Common myeloid progenitor, CD34-positive (primary cell): Measurements from ENCODE around the gene ARHGAP20.

Experiments used
- CTCF ChIA-PET: fragments of 350-600 bp; sonication (Branson Sonifier 250); formaldehyde crosslinking; loops from one replicate; lab custom pipeline; 2021; ENCODE audit warnings: antibody characterized with exemption; lab: Charles Lee
- POLR2A ChIA-PET: fragments of 350-600 bp; sonication (Branson Sonifier 250); formaldehyde crosslinking; loops from one replicate; lab custom pipeline; 2021; ENCODE audit warnings: antibody characterized with exemption; lab: Charles Lee
- DNase-seq, 3 donors: peaks; one replicate each; pipeline versions ENCODE4 v3.0.0 to v3.0.0-alpha.2; 2013
- H3K27ac ChIP-seq, 2 experiments: 1 replicate in 1 of 2; 2 replicates in 1 of 2; pipeline ENCODE4 v1.7.0; 2013; ENCODE audit warnings: inconsistent platforms in 2 of 2, low read length in 2 of 2, mild to moderate bottlenecking in 2 of 2, low read depth in 1 of 2, moderate library complexity in 1 of 2; ENCODE audit not compliant: severe bottlenecking in 2 of 2, insufficient read depth in 1 of 2, poor library complexity in 1 of 2
- H3K27me3 ChIP-seq, 5 experiments: replicated peaks in 2 of 5; 1 replicate in 3 of 5; 2 replicates in 2 of 5; pipeline versions ENCODE4 v1.6.1 to v1.7.0; 2013; ENCODE audit warnings: low read length in 4 of 5, mild to moderate bottlenecking in 2 of 5, moderate library complexity in 2 of 5, inconsistent platforms in 1 of 5; ENCODE audit not compliant: insufficient read depth in 5 of 5, control insufficient read depth in 4 of 5
- H3K36me3 ChIP-seq, 4 experiments: 1 replicate in 2 of 4; 2 replicates in 2 of 4; pipeline versions ENCODE4 v1.6.1 to v1.7.0; 2013; ENCODE audit warnings: low read length in 3 of 4, control low read depth in 1 of 4, mild to moderate bottlenecking in 1 of 4; ENCODE audit not compliant: control insufficient read depth in 4 of 4, insufficient read depth in 4 of 4
- H3K4me1 ChIP-seq, 4 experiments: 1 replicate in 3 of 4; 2 replicates in 1 of 4; pipeline versions ENCODE4 v1.6.1 to v1.7.1; 2013; ENCODE audit warnings: low read length in 3 of 4, mild to moderate bottlenecking in 3 of 4, control low read depth in 1 of 4, inconsistent platforms in 1 of 4, moderate library complexity in 1 of 4; ENCODE audit not compliant: control insufficient read depth in 4 of 4, insufficient read depth in 4 of 4; ENCODE audit errors: control extremely low read depth in 1 of 4
- H3K4me3 ChIP-seq, 7 experiments: 1 replicate in 4 of 7; 2 replicates in 3 of 7; pipeline versions ENCODE4 v1.5.1 to v1.7.0; 2013; ENCODE audit warnings: mild to moderate bottlenecking in 7 of 7, low read length in 6 of 7, moderate library complexity in 6 of 7, inconsistent platforms in 2 of 7, low read depth in 2 of 7, control low read depth in 1 of 7; ENCODE audit not compliant: insufficient read depth in 4 of 7, control insufficient read depth in 1 of 7; ENCODE audit errors: extremely low read depth in 1 of 7
- H3K9me3 ChIP-seq, 5 experiments: 1 replicate in 4 of 5; 2 replicates in 1 of 5; pipeline versions ENCODE4 v1.6.1 to v1.7.1; 2013; ENCODE audit warnings: low read length in 4 of 5, mild to moderate bottlenecking in 2 of 5, inconsistent platforms in 1 of 5, low read depth in 1 of 5, moderate library complexity in 1 of 5; ENCODE audit not compliant: control insufficient read depth in 4 of 5, insufficient read depth in 2 of 5; ENCODE audit errors: control extremely low read depth in 1 of 5
- WGBS: methylation state at CpG from one replicate; pipeline ENCODE4 v1.1.5; 2013; ENCODE audit not compliant: insufficient coverage; 5-methylcytosine and 5-hydroxymethylcytosine counted together

The ARHGAP20 gene

DNA sequence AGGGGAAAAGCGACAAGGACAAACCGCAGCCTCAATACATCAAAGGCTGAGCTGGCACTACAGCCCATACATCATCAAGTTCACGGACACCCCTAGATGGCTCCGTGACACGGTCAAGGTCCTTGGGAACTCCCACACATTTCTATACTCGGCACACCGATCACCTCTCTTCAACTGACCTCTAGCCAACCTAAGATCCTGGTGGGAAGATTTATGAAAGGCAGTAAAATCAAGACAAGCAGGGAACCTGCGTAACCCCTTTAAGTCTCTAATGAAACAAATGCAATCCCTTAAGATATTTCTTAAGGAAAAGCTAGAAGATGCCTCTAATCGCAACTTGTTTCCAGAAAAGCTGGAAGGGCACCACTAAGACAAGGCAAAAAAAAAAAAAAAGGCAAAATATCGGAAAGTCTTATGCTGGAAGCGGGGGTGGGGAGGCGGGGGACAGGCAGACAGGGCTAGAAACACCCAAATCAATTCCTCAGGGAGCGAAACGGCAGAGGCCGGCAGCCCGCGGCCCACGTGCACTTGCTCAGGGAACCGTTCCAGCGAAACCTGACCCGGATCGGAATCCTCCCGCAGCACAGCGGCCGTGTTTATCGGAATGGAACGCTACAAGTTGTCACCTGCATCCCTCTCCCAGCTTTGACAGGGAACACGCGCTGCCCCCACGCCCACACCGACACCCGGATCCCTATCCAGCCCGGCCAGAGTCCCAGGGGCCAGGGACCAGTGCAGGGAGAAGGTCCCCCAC lies 1.4 kb downstream of the ARHGAP20 start:
- peak in 2 of 3 donors; percentile 11 to 26 for DNase-seq
- ChIA-PET CTCF (no interaction called here), POLR2A (no interaction called here)
- Histone ChIP-seq H3K4me3 (peak overlapping the region in 5 of 7 experiments; percentile 42 to 81 (median 71)), H3K27ac (no peak overlapping the region), H3K4me1 (peaks cover 7 to 31% (median 27%) of the 10 kb centered on the region in 4 experiments), H3K27me3 (peaks cover 3 to 22% (median 17%) of the 10 kb centered on the region in 5 experiments), H3K9me3 (no peaks in the 10 kb centered on the region), H3K36me3 (no peaks in the 10 kb centered on the region)
- WGBS, result 1% methylated on average over 28 of the region's 33 CpGs

- no peak for DNase-seq
- H3K27ac ChIP-seq, result no peak overlapping the region
- ChIA-PET CTCF (no interaction called here), POLR2A (no interaction called here)
- H3K4me1 ChIP-seq, result no peaks in the 10 kb centered on the region
- no peaks in the 10 kb centered on the region for H3K36me3 ChIP-seq
- peaks cover 0 to 2% (median 0%) of the 10 kb centered on the region in 5 experiments for H3K9me3 ChIP-seq
- peaks cover 0 to 1% (median 0%) of the 10 kb centered on the region in 5 experiments for H3K27me3 ChIP-seq
- 100% methylated on average over 2 of the region's 5 CpGs for WGBS
- H3K4me3 ChIP-seq, result no peak overlapping the region
Measured at GRCh38 chr11:110704210-110704864, 7.9 kb downstream of the ARHGAP20 start.

DNA sequence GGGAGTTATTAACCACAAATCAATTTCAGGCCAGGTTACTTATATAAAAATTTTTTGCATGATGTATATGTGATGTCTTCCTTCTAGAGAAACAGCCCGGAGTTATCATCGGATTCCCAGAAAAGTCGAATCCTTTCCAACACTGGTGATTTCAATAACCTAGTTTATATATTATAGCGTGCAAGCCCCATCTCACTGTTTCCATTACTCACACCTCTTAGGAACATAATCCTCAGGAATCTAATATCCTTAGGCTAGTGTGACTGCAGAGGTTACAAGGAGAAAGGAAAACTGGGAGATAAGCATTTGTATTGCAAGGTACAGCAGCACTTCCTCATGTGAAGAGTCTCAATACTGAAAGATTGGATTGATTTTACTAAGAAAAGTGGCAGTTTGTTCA lies 20.3 kb downstream of the ARHGAP20 start:
- Histone ChIP-seq H3K27ac (no peak overlapping the region), H3K36me3 (no peaks in the 10 kb centered on the region), H3K4me1 (no peaks in the 10 kb centered on the region), H3K27me3 (no peaks in the 10 kb centered on the region), H3K9me3 (no peaks in the 10 kb centered on the region), H3K4me3 (no peak overlapping the region)
- WGBS, result 100% methylated on average over 3 of the region's 4 CpGs
- ChIA-PET CTCF (no interaction called here), POLR2A (no interaction called here)
- no peak for DNase-seq

DNA sequence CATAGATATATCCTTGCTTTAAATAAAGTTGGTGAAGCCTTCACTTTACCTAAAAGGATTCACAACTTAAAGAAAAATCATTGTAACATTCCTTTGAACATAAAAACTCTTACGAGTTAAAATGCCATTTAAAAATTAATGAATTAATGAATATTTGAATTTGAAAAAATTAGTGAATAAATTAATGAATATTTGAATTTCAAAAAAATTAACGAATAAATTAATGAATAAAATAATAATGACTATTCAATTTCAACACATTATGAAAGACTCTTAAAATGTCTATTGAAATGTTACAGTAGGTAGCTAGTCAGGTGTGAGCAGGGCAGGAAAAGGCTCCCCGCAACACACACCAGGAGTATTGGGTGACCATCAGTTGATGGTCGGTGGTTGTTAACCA lies 22.9 kb downstream of the ARHGAP20 start:
- no peaks in the 10 kb centered on the region for H3K27me3 ChIP-seq
- H3K4me1 ChIP-seq, result no peaks in the 10 kb centered on the region
- no peaks in the 10 kb centered on the region for H3K36me3 ChIP-seq
- ChIA-PET CTCF (no interaction called here), POLR2A (no interaction called here)
- H3K9me3 ChIP-seq, result no peaks in the 10 kb centered on the region
- no peak overlapping the region for H3K27ac ChIP-seq
- WGBS, result 100% methylated on average over 2 of the region's 4 CpGs
- no peak overlapping the region for H3K4me3 ChIP-seq
- DNase-seq, result no peak

DNA sequence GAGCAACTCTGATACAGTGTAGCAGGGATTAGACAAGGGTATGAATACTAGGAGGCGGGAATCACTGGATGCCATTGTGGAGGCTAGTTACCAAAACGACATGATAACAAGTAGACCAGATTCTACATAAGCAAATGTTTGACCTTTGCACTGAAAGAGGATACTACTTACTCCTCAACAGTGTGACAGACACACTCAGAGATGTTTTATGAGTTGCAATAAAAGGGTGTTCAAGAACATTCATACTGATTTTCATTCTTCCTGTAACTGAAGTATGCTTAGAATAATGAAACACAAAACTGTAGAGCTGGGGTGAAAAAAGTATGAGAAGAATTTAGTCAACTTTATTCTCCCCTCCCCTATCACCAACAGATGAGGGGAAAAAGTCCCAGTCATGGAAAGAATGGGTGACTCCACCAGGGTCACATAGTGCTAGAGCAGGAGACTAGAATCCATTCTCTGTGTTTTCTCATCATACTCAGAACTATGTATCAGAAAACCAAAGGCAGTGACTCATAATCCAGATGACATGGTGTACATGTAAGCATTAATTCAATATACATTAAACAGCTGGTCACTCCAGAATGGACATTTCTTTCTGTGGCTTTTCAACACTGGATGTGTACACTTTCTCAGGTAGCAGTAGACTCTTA lies 32.8 kb downstream of the ARHGAP20 start:
- WGBS, result 100% methylated on average over 2 of the region's 2 CpGs

GRCh38 chr11:110675548-110675947 lies 36.7 kb downstream of the ARHGAP20 start:
- ChIA-PET POLR2A (no interaction called here), CTCF (no interaction called here)
- WGBS, result 100% methylated on average over 2 of the region's 2 CpGs

More for the DNA sequence above, 32.8 kb downstream of the ARHGAP20 start:
- DNase-seq, result no peak
- H3K36me3 ChIP-seq, result no peaks in the 10 kb centered on the region
- no peak overlapping the region for H3K4me3 ChIP-seq
- H3K9me3 ChIP-seq, result no peaks in the 10 kb centered on the region
- no peaks in the 10 kb centered on the region for H3K4me1 ChIP-seq
- POLR2A ChIA-PET, result no interaction called here
- H3K27ac ChIP-seq, result no peak overlapping the region
- CTCF ChIA-PET, result no interaction called here
- H3K27me3 ChIP-seq, result no peaks in the 10 kb centered on the region

More at GRCh38 chr11:110675548-110675947, 36.7 kb downstream of the ARHGAP20 start:
- Histone ChIP-seq H3K27me3 (no peaks in the 10 kb centered on the region), H3K36me3 (peaks cover 0 to 2% (median 0%) of the 10 kb centered on the region in 4 experiments), H3K4me1 (no peaks in the 10 kb centered on the region), H3K9me3 (peaks cover 0 to 3% (median 0%) of the 10 kb centered on the region in 5 experiments), H3K4me3 (no peak overlapping the region), H3K27ac (no peak overlapping the region)
- DNase-seq, result no peak
